ENCODE results near the gene COL5A3. TPM values are rescaled to one million over a fixed set of nuclear protein-coding genes. Genes with fewer than 3 reads are reported as not detected.

The COL5A3 gene
- polyA plus RNA-seq (2013, experiment 1 of 4): 2.4 TPM
- polyA plus RNA-seq (2013, experiment 2 of 4): 2.5 TPM
- polyA plus RNA-seq (2013, experiment 3 of 4): 1.5 TPM
- 2.3 TPM for polyA plus RNA-seq (2013, experiment 4 of 4)

DNA sequence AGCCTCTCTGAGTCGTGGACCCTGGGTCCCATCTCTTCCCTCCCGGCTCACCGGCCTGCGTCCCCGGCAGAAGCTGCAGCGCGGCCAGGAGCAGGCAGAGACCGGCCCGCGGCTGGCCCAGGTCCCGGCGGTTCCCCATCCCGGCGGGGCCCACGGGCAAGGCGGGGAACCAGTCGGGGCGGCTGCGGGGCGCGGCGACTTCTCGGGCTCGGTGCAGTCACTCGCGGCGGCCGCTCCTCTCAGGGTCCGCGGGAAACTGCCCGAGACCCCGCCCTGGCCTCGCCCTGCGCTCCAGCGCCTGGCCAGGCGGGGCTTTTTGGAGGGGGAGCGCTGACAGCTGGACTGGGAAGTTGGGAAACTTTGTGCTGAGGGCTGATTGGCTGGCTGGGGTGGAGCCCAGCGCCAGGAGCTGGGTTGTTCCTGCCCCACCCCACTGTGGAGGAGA lies at the start of gene COL5A3:
COL5A3 (minus strand) TSS at position 258 of the 445 bp plus-strand sequence; CDS start at position 139, 119 bp downstream.
- H3K36me3 ChIP-seq (ENCODE audit: control insufficient read depth, insufficient read depth, low read length): no peaks in the 10 kb centered on the region
- peaks cover 22% of the 10 kb centered on the region for H3K4me1 ChIP-seq (ENCODE audit: control insufficient read depth, insufficient read depth, low read length)
- peak within 1 kb of the TSS; percentile 13 for H3K4me3 ChIP-seq (ENCODE audit: insufficient read depth, low read depth, low read length)
- 1% methylated on average over 38 of the region's 38 CpGs for WGBS, 2 experiments
- H3K9me3 ChIP-seq (ENCODE audit: control insufficient read depth, low read length): no peaks in the 10 kb centered on the region
- peaks cover 49% of the 10 kb centered on the region for H3K27me3 ChIP-seq (ENCODE audit: control insufficient read depth, insufficient read depth, low read length, poor library complexity, severe bottlenecking)
- H3K27ac ChIP-seq (ENCODE audit: insufficient read depth, low read depth, low read length, poor library complexity, severe bottlenecking): no peak within 1 kb of the TSS

DNA sequence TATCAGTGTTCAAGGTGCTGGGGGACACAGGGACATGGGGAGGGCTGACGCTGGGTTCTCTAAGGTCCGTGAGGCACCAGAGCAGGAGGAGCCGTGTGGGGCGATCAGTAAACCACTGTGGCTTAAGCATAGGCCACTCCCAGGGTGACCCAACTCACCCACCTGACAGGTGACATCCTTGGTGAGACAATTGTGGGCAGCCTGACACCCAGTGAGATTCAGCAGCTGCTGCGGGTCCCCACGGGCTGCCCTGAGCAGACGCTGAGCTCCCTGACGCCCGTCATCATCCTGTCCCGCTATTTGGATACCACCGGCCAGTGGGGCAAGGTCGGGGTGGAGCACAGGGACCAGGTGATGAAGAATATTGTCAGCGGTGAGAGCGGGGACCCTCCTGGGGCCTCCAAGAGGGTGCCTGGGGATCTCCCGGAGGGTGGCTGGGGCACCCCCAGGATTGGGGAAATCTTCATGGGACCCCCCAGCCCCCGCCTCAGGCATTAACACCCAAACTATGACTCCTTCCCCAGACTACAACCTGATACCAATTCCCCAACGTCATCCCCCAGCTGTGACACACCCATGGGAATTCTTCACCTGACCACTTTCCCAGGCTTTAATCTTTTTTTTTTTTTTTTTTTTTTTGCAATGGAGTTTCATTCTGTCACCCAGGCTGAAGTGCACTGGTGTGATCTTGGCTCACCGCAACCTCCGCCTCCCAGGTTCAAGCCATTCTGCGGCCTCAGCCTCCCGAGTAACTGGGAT lies 42.5 kb upstream of the COL5A3 start:
- 80 to 82% methylated on average over 21 of the region's 21 CpGs for WGBS, 2 experiments

DNA sequence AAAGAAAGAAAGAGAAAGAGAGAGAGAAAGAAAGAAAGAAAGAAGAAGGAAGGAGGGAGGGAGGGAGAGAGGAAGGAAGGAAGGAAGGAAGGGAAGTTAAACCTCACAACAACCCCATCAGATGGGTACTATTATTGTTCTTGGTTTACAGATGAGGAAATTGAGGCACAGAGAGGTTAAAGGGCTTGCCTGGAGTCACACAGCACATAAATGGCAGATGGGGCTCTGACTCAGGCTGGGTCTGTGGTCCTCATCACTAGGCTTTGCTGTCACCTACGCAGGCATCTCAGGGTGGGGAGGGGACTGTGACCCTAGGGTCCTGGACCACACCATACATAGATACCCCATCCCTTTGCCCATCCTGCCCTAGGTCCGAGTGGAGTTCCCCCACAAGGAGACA lies 39.3 kb upstream of the COL5A3 start:
- Histone ChIP-seq H3K27me3 (ENCODE audit: control insufficient read depth, insufficient read depth, low read length, poor library complexity, severe bottlenecking) (peaks cover 4% of the 10 kb centered on the region), H3K4me3 (ENCODE audit: insufficient read depth, low read depth, low read length) (no peak overlapping the region), H3K4me1 (ENCODE audit: control insufficient read depth, insufficient read depth, low read length) (no peaks in the 10 kb centered on the region), H3K36me3 (ENCODE audit: control insufficient read depth, insufficient read depth, low read length) (no peaks in the 10 kb centered on the region), H3K27ac (ENCODE audit: insufficient read depth, low read depth, low read length, poor library complexity, severe bottlenecking) (no peak overlapping the region), H3K9me3 (ENCODE audit: control insufficient read depth, low read length) (no peaks in the 10 kb centered on the region)
- WGBS, 2 experiments: 45 to 54% methylated on average over 2 of the region's 2 CpGs

More for the DNA sequence above, 42.5 kb upstream of the COL5A3 start:
- peaks cover 4% of the 10 kb centered on the region for H3K27me3 ChIP-seq (ENCODE audit: control insufficient read depth, insufficient read depth, low read length, poor library complexity, severe bottlenecking)
- no peak overlapping the region for H3K27ac ChIP-seq (ENCODE audit: insufficient read depth, low read depth, low read length, poor library complexity, severe bottlenecking)
- H3K36me3 ChIP-seq (ENCODE audit: control insufficient read depth, insufficient read depth, low read length): no peaks in the 10 kb centered on the region
- H3K4me1 ChIP-seq (ENCODE audit: control insufficient read depth, insufficient read depth, low read length): no peaks in the 10 kb centered on the region
- H3K4me3 ChIP-seq (ENCODE audit: insufficient read depth, low read depth, low read length): no peak overlapping the region
- no peaks in the 10 kb centered on the region for H3K9me3 ChIP-seq (ENCODE audit: control insufficient read depth, low read length)

DNA sequence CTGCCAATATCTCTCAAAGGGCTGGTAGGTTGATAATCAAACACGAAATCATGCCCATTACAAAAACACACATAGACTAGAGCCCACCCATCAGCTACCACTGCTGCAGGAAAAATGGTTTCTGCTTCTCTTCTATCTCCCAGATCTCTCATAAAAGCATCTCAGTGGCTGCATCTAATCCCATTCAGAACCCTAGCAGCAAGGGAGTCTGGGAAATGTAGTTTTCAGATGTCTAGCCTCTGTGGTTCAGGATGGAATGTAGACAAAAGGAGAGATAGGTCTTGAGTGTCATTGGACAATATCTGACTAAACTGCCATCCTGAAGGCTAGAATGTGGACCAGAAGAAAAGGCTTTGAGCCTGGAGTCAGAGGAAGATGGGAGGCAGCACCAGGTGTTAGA lies 35.1 kb upstream of the COL5A3 start:
- WGBS, 2 experiments: 30 to 52% methylated on average over 1 of the region's 1 CpG
- Histone ChIP-seq H3K9me3 (ENCODE audit: control insufficient read depth, low read length) (no peaks in the 10 kb centered on the region), H3K27ac (ENCODE audit: insufficient read depth, low read depth, low read length, poor library complexity, severe bottlenecking) (no peak overlapping the region)

DNA sequence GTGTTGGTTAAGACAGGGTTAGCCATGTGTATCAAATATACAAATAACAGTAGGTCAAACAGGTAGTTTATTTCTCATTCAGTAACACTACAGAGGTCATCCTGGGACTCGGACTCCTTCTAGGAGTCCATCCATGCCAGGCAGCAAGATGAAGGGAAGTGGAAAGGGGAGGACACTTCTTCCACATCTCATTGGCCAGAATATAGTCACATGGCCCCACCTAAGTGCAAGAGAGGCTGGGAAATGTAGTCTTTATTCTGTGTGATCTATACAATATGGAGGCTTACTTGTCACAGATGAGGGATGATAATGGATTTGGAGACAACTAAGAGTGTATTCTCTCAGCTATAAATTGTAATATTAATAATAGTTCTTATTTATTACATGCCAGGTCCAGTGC lies 34.1 kb upstream of the COL5A3 start:
- Histone ChIP-seq H3K27ac (ENCODE audit: insufficient read depth, low read depth, low read length, poor library complexity, severe bottlenecking) (no peak overlapping the region), H3K4me1 (ENCODE audit: control insufficient read depth, insufficient read depth, low read length) (no peaks in the 10 kb centered on the region), H3K4me3 (ENCODE audit: insufficient read depth, low read depth, low read length) (no peak overlapping the region), H3K9me3 (ENCODE audit: control insufficient read depth, low read length) (no peaks in the 10 kb centered on the region), H3K27me3 (ENCODE audit: control insufficient read depth, insufficient read depth, low read length, poor library complexity, severe bottlenecking) (no peaks in the 10 kb centered on the region), H3K36me3 (ENCODE audit: control insufficient read depth, insufficient read depth, low read length) (no peaks in the 10 kb centered on the region)
- WGBS, 2 experiments: 63 to 70% methylated on average over 1 of the region's 1 CpG

More for the DNA sequence above, 35.1 kb upstream of the COL5A3 start:
- H3K4me3 ChIP-seq (ENCODE audit: insufficient read depth, low read depth, low read length): no peak overlapping the region
- no peaks in the 10 kb centered on the region for H3K36me3 ChIP-seq (ENCODE audit: control insufficient read depth, insufficient read depth, low read length)
- no peaks in the 10 kb centered on the region for H3K4me1 ChIP-seq (ENCODE audit: control insufficient read depth, insufficient read depth, low read length)
- no peaks in the 10 kb centered on the region for H3K27me3 ChIP-seq (ENCODE audit: control insufficient read depth, insufficient read depth, low read length, poor library complexity, severe bottlenecking)

DNA sequence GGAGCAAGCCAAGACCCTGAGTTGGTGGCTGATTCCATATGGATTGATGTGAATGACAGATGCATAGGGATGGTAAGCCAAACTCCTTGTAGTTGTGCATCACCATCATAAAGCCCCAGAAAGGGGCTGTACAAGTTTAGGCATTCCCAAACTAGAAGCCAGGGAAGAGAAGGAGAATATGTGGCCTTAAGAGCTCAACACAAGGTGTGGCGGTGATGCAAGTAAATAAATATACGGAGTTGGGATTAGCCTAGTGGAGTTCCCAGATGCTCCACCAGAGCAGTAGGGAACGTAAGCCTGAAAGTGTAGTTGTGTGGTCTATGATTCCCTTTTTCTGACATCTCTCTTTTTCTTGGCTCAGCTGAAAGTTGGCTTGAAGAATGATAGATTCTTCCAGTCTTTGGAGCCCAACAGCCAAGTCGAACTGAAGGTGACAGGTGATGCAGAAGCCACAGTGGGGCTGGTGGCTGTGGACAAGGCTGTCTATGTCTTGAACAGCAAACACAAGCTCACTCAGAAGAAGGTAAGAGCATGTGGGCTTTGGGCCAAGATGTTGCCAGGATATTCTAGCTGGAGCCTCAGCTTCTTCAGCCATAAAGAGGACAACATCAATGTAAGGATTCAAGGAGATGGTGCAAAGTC lies 33.1 kb upstream of the COL5A3 start:
- 82 to 85% methylated on average over 4 of the region's 4 CpGs for WGBS, 2 experiments
- Histone ChIP-seq H3K36me3 (ENCODE audit: control insufficient read depth, insufficient read depth, low read length) (no peaks in the 10 kb centered on the region), H3K9me3 (ENCODE audit: control insufficient read depth, low read length) (no peaks in the 10 kb centered on the region), H3K4me3 (ENCODE audit: insufficient read depth, low read depth, low read length) (no peak overlapping the region), H3K27me3 (ENCODE audit: control insufficient read depth, insufficient read depth, low read length, poor library complexity, severe bottlenecking) (no peaks in the 10 kb centered on the region), H3K27ac (ENCODE audit: insufficient read depth, low read depth, low read length, poor library complexity, severe bottlenecking) (no peak overlapping the region), H3K4me1 (ENCODE audit: control insufficient read depth, insufficient read depth, low read length) (no peaks in the 10 kb centered on the region)

DNA sequence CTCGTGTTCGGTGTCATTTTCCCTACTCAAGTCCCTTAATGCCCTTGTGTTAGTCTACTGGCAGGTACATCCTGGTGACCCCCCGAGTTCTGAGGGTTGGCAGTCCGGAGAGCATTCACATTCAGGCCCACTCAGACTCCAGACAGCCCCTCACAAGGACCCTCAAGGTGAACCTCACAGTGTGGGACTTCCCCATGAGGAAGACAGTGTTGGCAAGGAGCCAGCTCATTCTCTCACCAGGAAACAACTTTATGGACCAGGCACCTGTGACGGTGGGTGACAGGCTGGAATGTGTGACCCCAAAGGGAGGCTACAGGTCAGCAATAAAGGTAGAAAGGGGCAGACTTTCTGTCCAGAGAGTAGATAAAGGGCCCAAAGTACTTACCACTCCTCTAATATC lies 27.5 kb upstream of the COL5A3 start:
- H3K9me3 ChIP-seq (ENCODE audit: control insufficient read depth, low read length): no peaks in the 10 kb centered on the region
- H3K4me1 ChIP-seq (ENCODE audit: control insufficient read depth, insufficient read depth, low read length): no peaks in the 10 kb centered on the region
- peaks cover 12% of the 10 kb centered on the region for H3K27me3 ChIP-seq (ENCODE audit: control insufficient read depth, insufficient read depth, low read length, poor library complexity, severe bottlenecking)
- no peak overlapping the region for H3K27ac ChIP-seq (ENCODE audit: insufficient read depth, low read depth, low read length, poor library complexity, severe bottlenecking)
- H3K4me3 ChIP-seq (ENCODE audit: insufficient read depth, low read depth, low read length): no peak overlapping the region
- 75 to 80% methylated on average over 5 of the region's 5 CpGs for WGBS, 2 experiments
- no peaks in the 10 kb centered on the region for H3K36me3 ChIP-seq (ENCODE audit: control insufficient read depth, insufficient read depth, low read length)

DNA sequence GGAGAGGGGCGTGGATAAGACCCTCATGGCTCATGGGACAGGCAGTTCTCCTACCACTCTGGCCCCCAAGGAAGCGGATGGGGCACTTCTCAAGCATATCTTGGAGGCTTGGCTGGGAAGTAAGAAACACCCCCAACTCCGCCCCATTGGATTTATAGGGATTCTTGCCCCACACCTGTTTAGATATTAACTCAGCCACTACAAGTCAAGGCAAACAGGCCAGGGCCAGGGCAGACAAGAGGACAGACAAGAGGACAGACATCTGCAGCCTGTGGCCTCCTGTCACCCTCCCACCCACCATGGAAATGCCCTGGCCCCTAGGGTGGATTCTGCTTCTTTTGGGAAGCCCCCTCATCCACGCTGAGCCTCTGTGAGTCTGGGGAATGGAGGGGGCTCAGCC lies 27.1 kb upstream of the COL5A3 start:
- WGBS, 2 experiments: 66 to 69% methylated on average over 4 of the region's 4 CpGs
- no peaks in the 10 kb centered on the region for H3K4me1 ChIP-seq (ENCODE audit: control insufficient read depth, insufficient read depth, low read length)
- peaks cover 16% of the 10 kb centered on the region for H3K27me3 ChIP-seq (ENCODE audit: control insufficient read depth, insufficient read depth, low read length, poor library complexity, severe bottlenecking)
- no peaks in the 10 kb centered on the region for H3K9me3 ChIP-seq (ENCODE audit: control insufficient read depth, low read length)
- no peak overlapping the region for H3K4me3 ChIP-seq (ENCODE audit: insufficient read depth, low read depth, low read length)
- no peak overlapping the region for H3K27ac ChIP-seq (ENCODE audit: insufficient read depth, low read depth, low read length, poor library complexity, severe bottlenecking)
- H3K36me3 ChIP-seq (ENCODE audit: control insufficient read depth, insufficient read depth, low read length): no peaks in the 10 kb centered on the region

DNA sequence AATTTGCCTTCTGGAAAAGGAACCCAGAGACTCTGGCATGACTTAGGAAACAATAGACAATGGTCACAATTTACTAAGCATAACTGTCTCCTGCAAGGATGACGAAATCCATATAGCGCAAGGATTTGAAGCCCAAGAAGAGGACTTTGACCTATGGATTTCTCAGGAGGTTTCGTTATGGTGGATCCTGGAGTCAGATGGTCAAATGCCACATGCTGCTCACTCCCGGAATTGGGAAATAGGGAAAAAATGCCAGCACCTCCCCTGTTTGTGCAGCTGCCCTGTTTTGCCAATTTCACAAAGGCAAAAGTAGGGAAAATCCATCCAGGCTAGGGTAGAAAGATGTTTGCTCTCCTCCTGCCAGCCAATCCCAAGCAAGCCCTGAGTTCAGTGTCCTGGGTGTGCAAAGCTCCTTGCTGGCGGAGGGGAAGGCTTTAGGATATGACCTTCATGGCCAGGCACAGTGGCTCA lies 26.3 kb upstream of the COL5A3 start:
- Histone ChIP-seq H3K36me3 (ENCODE audit: control insufficient read depth, insufficient read depth, low read length) (no peaks in the 10 kb centered on the region), H3K4me1 (ENCODE audit: control insufficient read depth, insufficient read depth, low read length) (no peaks in the 10 kb centered on the region), H3K27me3 (ENCODE audit: control insufficient read depth, insufficient read depth, low read length, poor library complexity, severe bottlenecking) (peaks cover 16% of the 10 kb centered on the region), H3K27ac (ENCODE audit: insufficient read depth, low read depth, low read length, poor library complexity, severe bottlenecking) (no peak overlapping the region), H3K4me3 (ENCODE audit: insufficient read depth, low read depth, low read length) (no peak overlapping the region), H3K9me3 (ENCODE audit: control insufficient read depth, low read length) (no peaks in the 10 kb centered on the region)
- 86 to 94% methylated on average over 5 of the region's 5 CpGs for WGBS, 2 experiments

DNA sequence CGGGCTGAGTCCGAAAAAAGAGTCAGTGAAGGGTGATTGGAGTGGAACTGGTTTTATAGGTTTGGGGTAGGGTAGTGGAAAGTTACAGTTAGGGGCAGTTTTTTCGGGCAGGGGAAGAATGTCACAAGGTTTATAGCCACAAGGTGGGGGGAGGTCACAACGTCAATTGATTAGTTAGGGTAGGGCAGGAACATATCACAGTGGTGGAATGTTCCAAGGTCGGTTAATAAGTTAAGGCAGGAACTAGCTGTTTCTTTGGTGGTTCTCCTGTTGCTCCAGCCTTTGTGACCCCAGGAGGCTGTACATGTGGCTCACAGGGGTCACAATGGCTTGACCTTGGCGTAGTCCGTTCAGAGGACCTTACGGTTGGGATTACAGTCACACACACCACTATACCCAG lies 23.3 kb upstream of the COL5A3 start:
- WGBS, 2 experiments: 73 to 77% methylated on average over 7 to 8 of the region's 8 CpGs
- Histone ChIP-seq H3K27me3 (ENCODE audit: control insufficient read depth, insufficient read depth, low read length, poor library complexity, severe bottlenecking) (peaks cover 16% of the 10 kb centered on the region), H3K4me1 (ENCODE audit: control insufficient read depth, insufficient read depth, low read length) (no peaks in the 10 kb centered on the region), H3K27ac (ENCODE audit: insufficient read depth, low read depth, low read length, poor library complexity, severe bottlenecking) (no peak overlapping the region), H3K36me3 (ENCODE audit: control insufficient read depth, insufficient read depth, low read length) (no peaks in the 10 kb centered on the region), H3K9me3 (ENCODE audit: control insufficient read depth, low read length) (no peaks in the 10 kb centered on the region), H3K4me3 (ENCODE audit: insufficient read depth, low read depth, low read length) (no peak overlapping the region)
